Embryonic facial prominence (tissue), 1 donor: Measurements from ENCODE around the gene FUBP1.
"Not testable (repeated sequence)": the region's sequence is repeated elsewhere in the genome, so short reads cannot be mapped to it uniquely, and the experiment has no call there.

Experiments used
- DNase-seq: peaks from one replicate; pipeline ENCODE4 v3.0.0-alpha.2; 2016; ENCODE audit errors: extremely low spot score

Gene FUBP1

DNA sequence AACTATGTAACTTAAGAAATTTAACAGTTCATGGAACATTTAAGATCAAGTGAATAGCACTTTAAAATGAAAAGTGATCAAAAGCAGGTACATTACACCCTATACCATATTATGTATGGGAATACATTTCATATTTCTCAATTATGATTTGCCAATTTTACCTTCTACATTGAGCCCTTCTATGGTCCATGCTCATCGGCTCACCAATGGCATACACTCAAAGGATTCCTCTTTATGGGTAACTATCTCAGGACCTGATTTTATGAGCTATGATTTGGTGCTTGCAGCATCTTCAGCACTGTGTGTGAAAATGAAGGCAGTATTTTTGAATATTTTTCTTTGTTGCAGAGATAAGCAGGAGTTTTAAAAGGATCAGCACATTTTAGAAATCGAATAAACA, 33.5 kb downstream of the FUBP1 start:
- no peak for DNase-seq

DNA sequence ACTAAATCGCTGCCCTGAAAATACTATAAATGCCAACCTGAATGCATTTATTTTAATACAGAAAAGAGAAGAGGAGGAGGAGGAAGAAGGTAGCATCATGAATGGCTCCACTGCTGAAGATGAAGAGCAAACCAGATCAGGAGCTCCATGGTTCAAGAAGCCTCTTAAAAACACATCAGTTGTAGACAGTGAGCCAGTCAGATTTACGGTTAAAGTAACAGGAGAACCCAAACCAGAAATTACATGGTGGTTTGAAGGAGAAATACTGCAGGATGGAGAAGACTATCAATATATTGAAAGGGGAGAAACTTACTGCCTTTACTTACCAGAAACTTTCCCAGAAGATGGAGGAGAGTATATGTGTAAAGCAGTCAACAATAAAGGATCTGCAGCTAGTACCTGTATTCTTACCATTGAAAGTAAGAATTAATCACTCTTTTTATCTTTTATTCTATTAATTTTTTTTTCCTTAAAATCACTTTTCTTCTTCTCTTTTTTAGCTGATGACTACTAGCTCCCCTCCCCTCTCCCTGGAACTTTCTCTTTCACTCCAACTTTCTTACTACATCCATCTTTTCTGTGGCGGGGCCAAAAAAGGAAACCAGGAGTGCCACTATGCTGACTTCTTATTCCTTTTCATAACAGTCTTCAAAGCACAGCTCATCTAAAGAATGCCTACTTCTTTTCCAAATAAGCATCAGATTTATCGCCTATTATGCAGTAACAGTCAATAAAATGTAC, 36.3 kb downstream of the FUBP1 start:
- no peak for DNase-seq

DNA sequence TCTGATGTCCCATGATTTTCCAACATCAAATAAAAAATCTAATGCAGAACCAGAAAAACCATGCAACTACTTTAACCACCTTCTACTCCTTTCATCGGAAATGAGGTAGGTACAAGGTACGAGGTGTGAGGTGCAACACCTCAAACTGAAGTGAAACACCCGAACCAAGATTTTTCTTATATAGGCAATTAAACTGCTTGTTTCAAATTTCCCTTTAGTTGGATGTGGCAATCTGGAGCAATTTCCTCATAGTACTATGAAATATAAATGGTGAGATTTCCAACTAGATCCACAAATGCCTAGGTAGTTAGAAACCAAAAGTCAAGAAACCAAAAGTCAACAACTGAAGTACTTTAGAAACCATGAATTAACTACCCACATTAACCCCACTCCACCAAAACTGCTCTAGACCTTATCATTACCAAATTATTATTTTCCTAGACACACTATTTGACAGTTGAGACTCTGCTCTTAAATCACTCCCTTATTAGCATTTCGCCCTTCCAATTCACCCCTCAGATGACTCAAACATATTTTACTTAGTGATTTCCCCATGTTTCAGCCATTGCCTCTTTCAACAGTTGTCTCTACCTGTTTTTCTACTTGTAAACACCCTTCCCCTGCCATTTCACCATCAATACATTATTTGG, 37.8 kb downstream of the FUBP1 start:
- DNase-seq = no peak

DNA sequence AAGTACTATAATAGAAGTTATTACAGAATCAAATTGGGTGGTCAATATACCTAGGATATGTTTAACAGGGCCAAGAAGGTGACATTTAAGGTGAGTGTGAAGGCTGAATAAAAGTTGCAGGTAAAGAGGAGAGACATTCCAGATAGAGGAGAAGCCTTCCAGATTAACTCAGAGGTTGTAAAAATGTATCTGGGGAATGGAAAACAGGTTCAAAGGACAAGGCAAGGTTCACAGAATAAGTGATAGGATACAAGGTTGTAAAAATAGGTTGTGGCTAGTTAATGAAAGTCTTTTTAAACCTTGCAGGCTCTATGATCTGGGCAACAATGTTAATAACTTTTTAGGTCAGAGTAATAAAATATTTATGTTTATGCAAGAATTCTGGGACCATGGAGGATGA, 40.2 kb downstream of the FUBP1 start:
- no peak for DNase-seq

DNA sequence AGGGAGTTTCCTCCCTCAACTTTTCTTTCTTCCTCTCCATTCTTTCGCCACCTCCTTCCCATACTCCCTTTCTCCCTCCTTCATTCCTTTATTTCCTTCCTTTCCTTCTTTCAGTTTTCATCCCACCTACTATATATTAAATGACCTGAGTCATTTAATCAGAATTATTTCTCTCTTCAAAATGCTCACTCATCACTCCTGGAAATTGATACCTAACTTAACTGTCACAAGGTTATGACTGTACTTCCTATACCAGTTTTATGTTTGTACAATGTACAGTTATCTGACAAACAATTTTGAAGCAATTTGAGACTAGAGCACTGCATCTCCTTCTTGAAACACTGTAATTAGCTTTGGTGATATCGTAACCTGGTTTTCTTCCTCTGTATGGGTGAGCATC, 49.1 kb downstream of the FUBP1 start:
- DNase-seq = no peak

DNA sequence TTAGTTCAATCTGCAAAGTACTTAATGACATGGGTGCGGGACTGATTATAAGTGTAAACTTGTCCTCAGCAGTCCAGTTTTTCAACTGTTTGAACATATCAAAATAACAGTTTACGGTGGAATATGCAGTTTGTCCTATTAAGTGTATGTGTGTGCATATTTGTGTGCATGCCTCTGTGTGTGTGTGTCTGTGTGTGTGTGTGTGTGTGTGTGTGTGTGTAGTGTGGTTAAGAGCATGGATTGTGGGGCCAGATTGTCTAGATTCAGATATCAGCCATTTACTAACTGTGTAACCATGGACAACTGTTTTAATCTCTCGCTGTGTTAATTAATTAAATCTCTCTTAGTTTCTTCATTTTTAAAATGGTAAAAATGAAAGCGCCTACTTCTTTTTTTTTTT, 51.5 kb downstream of the FUBP1 start:
- DNase-seq = no peak

DNA sequence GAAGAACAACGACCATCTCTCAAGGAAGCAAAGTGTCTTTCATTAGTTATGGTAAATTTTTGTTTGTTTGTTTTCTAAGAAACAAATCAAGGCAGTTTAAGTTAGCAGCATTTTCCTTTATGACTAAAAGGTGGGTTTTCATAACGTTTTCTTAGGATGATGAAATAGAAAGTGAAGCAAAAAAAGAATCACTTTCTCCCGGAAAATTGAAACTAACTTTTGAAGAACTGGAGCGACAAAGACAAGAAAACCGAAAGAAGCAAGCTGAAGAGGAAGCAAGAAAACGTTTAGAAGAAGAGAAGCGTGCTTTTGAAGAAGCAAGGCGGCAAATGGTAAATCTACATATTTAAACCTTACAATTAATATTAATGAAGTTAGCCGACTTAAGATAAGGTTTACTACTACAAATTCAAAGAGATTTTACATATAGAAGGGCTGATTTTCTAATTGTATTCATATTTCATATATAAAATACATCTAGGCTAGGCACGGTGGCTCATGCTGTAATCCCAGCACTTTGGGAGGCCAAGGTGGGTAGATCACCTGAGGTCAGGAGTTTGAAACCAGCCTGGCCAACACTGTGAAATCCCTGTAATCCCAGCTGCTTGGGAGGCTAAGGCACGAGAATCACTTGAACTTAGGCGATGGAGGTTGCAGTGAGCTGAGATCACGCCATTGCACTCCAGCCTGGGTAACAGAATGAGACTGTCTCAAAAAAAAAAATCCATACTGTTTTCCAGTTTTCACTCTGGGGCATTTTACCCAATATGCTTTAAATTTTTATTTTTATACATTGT, 52.1 kb downstream of the FUBP1 start:
- no peak for DNase-seq

DNA sequence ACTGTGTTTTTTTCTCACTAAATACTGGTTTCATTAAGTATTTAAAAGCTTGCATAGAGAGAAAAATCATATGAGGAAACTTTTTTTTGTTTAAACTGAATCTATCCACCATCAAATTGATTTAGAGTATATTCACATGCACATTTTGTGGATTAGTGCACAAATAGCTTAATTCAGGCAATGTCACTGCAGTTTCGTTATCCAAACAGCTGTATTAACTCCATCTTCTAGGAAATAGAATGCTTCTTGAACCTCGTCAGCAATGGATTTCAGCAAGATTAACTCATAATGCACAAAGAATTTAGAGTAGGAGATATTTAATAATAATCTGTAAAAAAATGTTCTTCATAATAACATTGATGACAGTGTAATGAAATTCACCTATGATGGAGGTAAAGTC, 52.9 kb downstream of the FUBP1 start:
- no peak for DNase-seq

DNA sequence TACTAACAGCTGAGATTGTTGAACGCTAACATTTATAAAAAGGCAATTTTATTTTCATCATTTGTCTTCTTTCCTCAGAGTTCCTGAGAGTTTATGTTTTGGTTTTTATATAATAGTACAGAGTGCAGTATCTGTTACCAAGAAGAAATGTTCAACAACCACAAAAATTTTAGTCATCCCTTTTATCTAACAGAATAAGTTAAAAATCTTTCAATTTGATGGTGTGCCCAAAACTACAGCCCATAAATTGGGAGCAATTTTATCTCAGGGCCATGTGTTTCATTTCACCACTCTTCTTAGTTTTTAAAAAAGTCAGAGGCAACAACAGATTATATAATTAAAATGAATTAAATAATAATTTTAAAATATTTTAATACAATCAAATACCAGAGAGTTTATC, 53.4 kb downstream of the FUBP1 start:
- no peak for DNase-seq

DNA sequence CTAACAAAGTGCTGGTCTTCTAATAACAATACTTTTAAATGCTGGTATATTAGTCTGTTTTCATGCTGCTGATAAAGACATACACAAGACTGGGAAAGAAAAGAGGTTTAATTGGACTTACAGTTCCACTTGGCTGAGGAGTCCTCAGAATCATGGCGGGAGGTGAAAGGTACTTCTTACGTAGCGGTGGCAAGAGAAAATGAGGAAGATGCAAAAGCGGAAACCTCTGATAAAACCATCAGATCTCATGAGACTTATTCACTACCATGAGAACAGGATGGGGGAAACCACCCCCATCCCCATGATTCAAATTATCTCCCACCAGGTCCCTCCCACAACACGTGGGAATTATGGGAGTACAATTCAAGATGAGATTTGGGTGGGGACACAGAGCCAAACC, 60.0 kb downstream of the FUBP1 start:
- DNase-seq = not testable (repeated sequence)

DNA sequence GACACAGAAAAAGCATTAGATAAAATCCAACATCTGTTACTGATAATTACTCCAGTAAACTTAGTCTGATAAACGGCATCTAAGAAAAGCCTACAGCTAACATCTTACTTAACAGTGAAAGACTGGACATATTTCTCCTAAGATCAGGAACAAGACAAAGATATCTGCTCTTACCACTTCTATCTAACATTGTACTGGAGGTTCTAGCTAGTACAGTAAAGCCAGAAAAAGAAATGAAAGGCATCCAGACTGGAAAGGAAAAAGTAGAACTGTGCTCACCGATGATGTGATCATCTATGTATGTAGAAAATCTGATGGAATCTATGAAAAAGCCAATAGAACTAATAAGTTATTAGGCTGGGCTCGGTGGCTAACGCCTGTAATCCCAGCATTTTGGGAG, 68.8 kb downstream of the FUBP1 start:
- DNase-seq = no peak

DNA sequence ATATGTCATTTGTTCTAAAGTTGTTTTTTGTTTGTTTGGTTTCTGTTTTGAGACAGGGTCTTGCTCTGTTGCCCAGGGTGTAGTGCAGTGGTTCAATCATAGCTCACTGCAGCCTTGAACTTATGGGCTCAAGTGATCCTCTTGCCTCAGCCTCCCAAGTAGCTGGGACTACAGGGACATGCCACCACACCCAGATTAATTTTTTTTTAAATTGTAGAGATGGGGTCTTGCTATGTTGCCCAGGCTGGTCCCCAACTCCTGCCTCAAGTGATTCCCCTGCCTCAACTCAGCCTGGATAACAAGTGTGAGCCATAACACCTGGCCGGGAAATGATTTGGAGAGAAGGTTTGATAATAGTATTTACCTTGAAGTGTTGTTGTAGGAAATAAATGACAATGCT, 72.2 kb downstream of the FUBP1 start:
- no peak for DNase-seq

DNA sequence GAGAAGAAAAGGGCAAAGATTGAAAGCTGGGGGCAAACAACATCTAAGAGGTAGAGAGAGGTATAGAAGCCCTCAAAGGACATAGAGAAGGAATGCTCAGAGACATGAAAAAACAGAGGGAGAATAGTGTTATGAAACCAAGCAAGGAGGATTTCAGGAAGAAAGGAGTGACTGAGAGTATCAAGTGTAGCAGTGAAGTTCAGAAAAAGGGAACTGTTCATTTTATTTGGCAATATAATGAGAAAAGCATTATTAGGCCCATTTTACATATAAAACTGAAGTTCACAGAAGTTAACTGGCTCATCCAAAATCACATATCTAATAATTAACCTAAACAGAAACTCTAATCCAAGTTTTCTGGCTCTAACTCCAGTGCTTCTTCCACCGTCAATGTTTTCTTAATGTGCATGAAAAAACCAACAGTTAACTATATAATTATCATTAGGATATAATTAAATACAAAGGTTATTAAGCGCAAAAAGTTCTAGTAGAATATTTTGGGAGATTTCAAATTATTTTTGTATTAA, 72.8 kb downstream of the FUBP1 start:
- DNase-seq = no peak

DNA sequence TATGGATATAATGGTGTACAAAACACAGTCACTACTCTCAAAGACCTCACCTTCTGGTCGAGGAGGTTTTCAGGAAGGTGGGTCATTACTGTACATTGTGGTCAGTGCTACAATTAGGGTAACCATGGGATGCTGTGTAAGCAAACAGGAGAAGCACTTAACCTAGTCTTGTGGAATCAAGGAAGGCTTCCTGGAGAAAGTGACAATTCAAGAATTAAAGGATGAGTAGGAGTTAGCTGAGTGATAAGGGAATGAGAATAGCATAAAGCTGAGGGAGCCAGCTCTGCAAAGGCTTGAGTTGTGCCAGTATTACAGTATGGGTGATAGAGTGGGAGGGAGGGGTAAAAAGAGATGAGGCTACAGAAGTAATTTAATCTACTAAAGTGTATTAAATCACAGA, 73.3 kb downstream of the FUBP1 start:
- DNase-seq = no peak

DNA sequence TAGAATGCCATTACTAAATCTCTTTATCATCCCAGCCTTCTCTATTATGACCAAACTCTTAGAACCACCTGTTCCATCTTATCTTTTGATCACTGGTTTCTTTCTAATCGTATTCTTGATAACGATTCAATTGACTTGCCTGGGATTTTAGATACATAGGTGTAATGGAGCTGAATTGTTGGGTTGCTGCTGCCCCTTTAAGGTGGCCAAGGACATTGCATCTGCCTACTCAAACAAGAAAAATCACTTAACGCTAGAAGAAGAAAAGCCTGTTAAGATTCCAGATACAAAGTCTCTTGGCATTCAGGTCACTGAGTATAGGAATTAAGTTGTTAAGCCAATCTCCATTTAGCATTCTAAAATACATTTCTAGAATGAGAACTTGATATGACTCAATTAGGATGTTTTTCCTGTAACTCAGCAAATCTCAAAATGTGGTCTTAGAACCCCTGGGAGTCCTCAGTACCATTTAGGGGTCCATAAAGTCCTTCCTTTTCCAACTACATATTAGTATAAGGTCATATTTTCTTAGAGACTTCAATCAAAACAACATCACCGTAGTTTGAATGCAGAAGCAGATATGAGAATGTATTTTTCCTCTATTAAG, 78.1 kb downstream of the FUBP1 start:
- DNase-seq = no peak

DNA sequence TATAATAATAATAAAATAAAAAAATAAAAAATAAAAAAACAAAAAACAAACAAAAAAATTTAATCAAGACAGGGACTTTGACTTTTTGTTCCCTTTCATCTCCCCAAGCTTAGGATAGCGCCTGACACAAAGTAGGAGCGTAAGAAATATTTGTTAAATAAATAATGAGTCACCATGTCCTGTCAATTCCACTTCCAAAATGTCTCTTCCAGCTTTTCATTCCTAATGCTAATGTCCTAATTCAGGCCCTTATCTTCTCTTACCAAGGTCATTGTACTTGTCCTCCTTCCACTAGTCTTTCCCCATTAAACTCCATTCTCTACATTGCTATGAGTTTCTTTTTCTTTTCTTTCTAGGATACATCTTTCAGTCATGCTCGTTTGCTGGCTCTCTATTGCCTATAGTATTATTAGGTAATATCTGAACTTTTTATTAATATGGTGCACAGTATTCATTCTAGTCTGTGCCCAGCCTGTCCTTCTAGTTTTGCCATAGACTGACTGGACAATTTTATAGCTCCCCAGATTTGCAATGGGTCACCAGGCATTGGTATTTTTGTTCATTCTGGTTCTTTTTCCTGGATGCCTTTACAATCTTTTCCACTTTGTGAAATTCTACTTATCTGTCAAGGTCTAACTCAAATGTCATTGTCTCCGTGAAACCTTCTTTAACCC, 79.1 kb downstream of the FUBP1 start:
- DNase-seq = no peak
